GM12892 (cell line): ENCODE results near the gene NR3C1.

Experiments
- POLR2A ChIP-seq: IDR thresholded peaks from 2 replicates; pipeline ENCODE4 v1.6.1; 2011; ENCODE audit warnings: low read depth, low read length, control low read depth
- POLR2AphosphoS5 ChIP-seq: IDR thresholded peaks from 2 replicates; pipeline ENCODE4 v1.6.1; 2011; ENCODE audit warnings: low read depth, low read length, control low read depth
- TAF1 ChIP-seq: IDR thresholded peaks from 2 replicates; pipeline ENCODE4 v1.6.1; 2011; ENCODE audit warnings: low read depth, mild to moderate bottlenecking, control low read depth, low read length, borderline replicate concordance

- TF ChIP-seq TAF1 (no peak), POLR2A (peak; percentile 53; the same call in 1 of the 2 replicates), POLR2AphosphoS5 (peak; percentile 71; the same call in 1 of the 2 replicates)
These were observed 127.7 kb downstream of the NR3C1 start for GRCh38 chr5:143275512-143276363.
